ENCODE measurements around the gene LUC7L. TPM values are rescaled to one million over a fixed set of nuclear protein-coding genes. Genes with fewer than 3 reads are reported as not detected.
"Not testable (repeated sequence)": the region's sequence is repeated elsewhere in the genome, so short reads cannot be mapped to it uniquely, and the experiment has no call there.

Gene LUC7L
- total and polyA plus RNA-seq, 4 experiments from 2014 or later: 5.1 to 157 (median 80.1) TPM

- intact Hi-C loops (cut with micrococcal nuclease): no loop called here
- H3K4me1 Mint-ChIP-seq: peaks cover 3 to 11% (median 6%) of the 10 kb centered on the region in 4 donors
- CTCF ChIA-PET (ENCODE audit: partially characterized antibody): interaction anchor here (3.3 kb wide), 1 partner anchor 25 kb away, joined by 8 read pairs; the partner anchor contains the start of gene FAM234A
- no peak overlapping the region for H3K4me3 Mint-ChIP-seq
- no peaks in the 10 kb centered on the region for H3K36me3 ChIP-seq (ENCODE audit: insufficient read depth, low read length)
- H3K27ac ChIP-seq (ENCODE audit: low read depth, low read length): no peak overlapping the region
- H3K27me3 Mint-ChIP-seq: no peaks in the 10 kb centered on the region
- H3K9me3 ChIP-seq (ENCODE audit: control insufficient read depth in 1 of 2, low read length in 2 of 2): no peaks in the 10 kb centered on the region
- peaks cover under 1% of the 10 kb centered on the region for H3K4me1 ChIP-seq (ENCODE audit: insufficient read depth, low read length)
- H3K27ac Mint-ChIP-seq: peak overlapping the region in 1 of 7 donors; percentile 48
- DNase-seq: peak in 1 of 5 donors; percentile 17
- no peaks in the 10 kb centered on the region for H3K9me3 Mint-ChIP-seq
- H3K36me3 Mint-ChIP-seq: peaks cover 27 to 31% of the 10 kb centered on the region in 2 donors
- no peak overlapping the region for H3K4me3 ChIP-seq (ENCODE audit: low read length in 2 of 2)
- no peaks in the 10 kb centered on the region for H3K27me3 ChIP-seq (ENCODE audit: insufficient read depth, low read length)
- POLR2A ChIA-PET (ENCODE audit: partially characterized antibody): no interaction called here
Measured at GRCh38 chr16:260326-260725, 31.1 kb upstream of the LUC7L start.

GRCh38 chr16:259814-260253, 30.6 kb upstream of the LUC7L start:
- Histone ChIP-seq H3K27ac (ENCODE audit: low read depth, low read length) (no peak overlapping the region), H3K4me1 (ENCODE audit: insufficient read depth, low read length) (no peaks in the 10 kb centered on the region), H3K9me3 (ENCODE audit: control insufficient read depth in 1 of 2, low read length in 2 of 2) (no peaks in the 10 kb centered on the region), H3K4me3 (ENCODE audit: low read length in 2 of 2) (no peak overlapping the region), H3K36me3 (ENCODE audit: insufficient read depth, low read length) (no peaks in the 10 kb centered on the region), H3K27me3 (ENCODE audit: insufficient read depth, low read length) (no peaks in the 10 kb centered on the region)
- no peaks in the 10 kb centered on the region for H3K9me3 Mint-ChIP-seq
- H3K27ac Mint-ChIP-seq: no peak overlapping the region
- ChIA-PET CTCF (ENCODE audit: partially characterized antibody) (interaction anchor here (3.3 kb wide), 1 partner anchor 25 kb away, joined by 8 read pairs; the partner anchor contains the start of gene FAM234A), POLR2A (ENCODE audit: partially characterized antibody) (no interaction called here)
- no peaks in the 10 kb centered on the region for H3K27me3 Mint-ChIP-seq
- no peak overlapping the region for H3K4me3 Mint-ChIP-seq
- DNase-seq: peak in 1 of 5 donors; percentile 2
- H3K4me1 Mint-ChIP-seq: peaks cover 3 to 15% (median 7%) of the 10 kb centered on the region in 4 donors
- peaks cover 27 to 33% of the 10 kb centered on the region in 2 donors for H3K36me3 Mint-ChIP-seq
- intact Hi-C loops (cut with micrococcal nuclease): no loop called here

- H3K27ac ChIP-seq (ENCODE audit: low read depth, low read length): no peak overlapping the region
- H3K27me3 ChIP-seq (ENCODE audit: insufficient read depth, low read length): no peaks in the 10 kb centered on the region
- Mint-ChIP-seq H3K9me3 (no peaks in the 10 kb centered on the region), H3K27me3 (no peaks in the 10 kb centered on the region), H3K4me1 (peaks cover 5 to 21% (median 9%) of the 10 kb centered on the region in 4 donors), H3K4me3 (no peak overlapping the region), H3K27ac (peak overlapping the region in 1 of 7 donors; percentile 3), H3K36me3 (peaks cover 27 to 33% of the 10 kb centered on the region in 2 donors)
- H3K4me1 ChIP-seq (ENCODE audit: insufficient read depth, low read length): peaks cover under 1% of the 10 kb centered on the region
- intact Hi-C loops (cut with micrococcal nuclease): no loop called here
- peak in 1 of 5 donors; percentile 7 for DNase-seq
- H3K4me3 ChIP-seq (ENCODE audit: low read length in 2 of 2): no peak overlapping the region
- no peaks in the 10 kb centered on the region for H3K36me3 ChIP-seq (ENCODE audit: insufficient read depth, low read length)
- POLR2A ChIA-PET (ENCODE audit: partially characterized antibody): no interaction called here
- CTCF ChIA-PET (ENCODE audit: partially characterized antibody): interaction anchor here (3.3 kb wide), 1 partner anchor 24 kb away, joined by 8 read pairs; the partner anchor contains the start of gene FAM234A
- H3K9me3 ChIP-seq (ENCODE audit: control insufficient read depth in 1 of 2, low read length in 2 of 2): no peaks in the 10 kb centered on the region
Measured at GRCh38 chr16:259226-259625, 30.0 kb upstream of the LUC7L start.

- H3K9me3 Mint-ChIP-seq; POLR2A ChIA-PET (ENCODE audit: partially characterized antibody); H3K4me3 ChIP-seq (ENCODE audit: low read length in 2 of 2); intact Hi-C loops (cut with micrococcal nuclease); H3K27ac ChIP-seq (ENCODE audit: low read depth, low read length); H3K36me3 ChIP-seq (ENCODE audit: insufficient read depth, low read length); H3K27me3 Mint-ChIP-seq; H3K4me3 Mint-ChIP-seq; H3K27me3 ChIP-seq (ENCODE audit: insufficient read depth, low read length); H3K27ac Mint-ChIP-seq; DNase-seq; H3K9me3 ChIP-seq (ENCODE audit: control insufficient read depth in 1 of 2, low read length in 2 of 2): not testable (repeated sequence)
- H3K4me1 Mint-ChIP-seq: peaks cover 10 to 32% (median 17%) of the 10 kb centered on the region in 4 donors
- CTCF ChIA-PET (ENCODE audit: partially characterized antibody): interaction anchor here (3.3 kb wide), 1 partner anchor 23 kb away, joined by 8 read pairs; the partner anchor contains the start of gene FAM234A
- peaks cover 27 to 37% of the 10 kb centered on the region in 2 donors for H3K36me3 Mint-ChIP-seq
- peaks cover 12% of the 10 kb centered on the region for H3K4me1 ChIP-seq (ENCODE audit: insufficient read depth, low read length)
Measured at GRCh38 chr16:258091-258490, 28.8 kb upstream of the LUC7L start.

- ChIA-PET CTCF (ENCODE audit: partially characterized antibody) (interaction anchor here (0.6 kb wide), 1 partner anchor 96 kb away, joined by 3 read pairs; no protein-coding TSS in a partner anchor), POLR2A (ENCODE audit: partially characterized antibody) (no interaction called here)
- Histone ChIP-seq H3K27me3 (ENCODE audit: insufficient read depth, low read length) (no peaks in the 10 kb centered on the region), H3K27ac (ENCODE audit: low read depth, low read length) (no peak overlapping the region), H3K9me3 (ENCODE audit: control insufficient read depth in 1 of 2, low read length in 2 of 2) (no peaks in the 10 kb centered on the region), H3K4me1 (ENCODE audit: insufficient read depth, low read length) (peaks cover 22% of the 10 kb centered on the region), H3K36me3 (ENCODE audit: insufficient read depth, low read length) (no peaks in the 10 kb centered on the region), H3K4me3 (ENCODE audit: low read length in 2 of 2) (no peak overlapping the region)
- intact Hi-C loops (cut with micrococcal nuclease): no loop called here
- Mint-ChIP-seq H3K9me3 (no peaks in the 10 kb centered on the region), H3K27ac (peak overlapping the region in 1 of 7 donors; percentile 55), H3K27me3 (no peaks in the 10 kb centered on the region), H3K36me3 (peaks cover 21 to 31% of the 10 kb centered on the region in 2 donors), H3K4me3 (peak overlapping the region in 1 of 8 donors; percentile 39), H3K4me1 (peaks cover 19 to 41% (median 29%) of the 10 kb centered on the region in 4 donors)
- DNase-seq: no peak
Measured at GRCh38 chr16:255183-255582, 25.9 kb upstream of the LUC7L start.

GRCh38 chr16:254461-254860, 25.2 kb upstream of the LUC7L start:
- H3K9me3 Mint-ChIP-seq: no peaks in the 10 kb centered on the region
- DNase-seq: no peak
- intact Hi-C loops (cut with micrococcal nuclease): no loop called here
- no peak overlapping the region for H3K4me3 ChIP-seq (ENCODE audit: low read length in 2 of 2)
- peaks cover 21 to 29% of the 10 kb centered on the region in 2 donors for H3K36me3 Mint-ChIP-seq
- no peaks in the 10 kb centered on the region for H3K27me3 Mint-ChIP-seq
- peaks cover 19 to 41% (median 29%) of the 10 kb centered on the region in 4 donors for H3K4me1 Mint-ChIP-seq
- no peak overlapping the region for H3K27ac ChIP-seq (ENCODE audit: low read depth, low read length)
- no peaks in the 10 kb centered on the region for H3K9me3 ChIP-seq (ENCODE audit: control insufficient read depth in 1 of 2, low read length in 2 of 2)
- H3K4me1 ChIP-seq (ENCODE audit: insufficient read depth, low read length): peaks cover 22% of the 10 kb centered on the region
- H3K36me3 ChIP-seq (ENCODE audit: insufficient read depth, low read length): no peaks in the 10 kb centered on the region
- peak overlapping the region in 4 of 8 donors; percentile 10 to 59 (median 46) for H3K4me3 Mint-ChIP-seq
- peak overlapping the region in 2 of 7 donors; percentile 35 to 44 for H3K27ac Mint-ChIP-seq
- POLR2A ChIA-PET (ENCODE audit: partially characterized antibody): interaction anchor here (0.8 to 2.4 kb wide), 3 partner anchors 17 to 27 kb away, joined by 3 to 21 read pairs (median 3); partner anchors contain the start of gene FAM234A
- CTCF ChIA-PET (ENCODE audit: partially characterized antibody): interaction anchor here (1.4 to 3.5 kb wide), 3 partner anchors 19 to 68 kb away, joined by 3 to 18 read pairs (median 3); partner anchors contain the start of gene FAM234A
- no peaks in the 10 kb centered on the region for H3K27me3 ChIP-seq (ENCODE audit: insufficient read depth, low read length)

- H3K9me3 Mint-ChIP-seq: no peaks in the 10 kb centered on the region
- H3K4me3 Mint-ChIP-seq: peak overlapping the region; percentile 18 to 85 (median 48)
- POLR2A ChIA-PET (ENCODE audit: partially characterized antibody): interaction anchor here (0.8 to 2.4 kb wide), 4 partner anchors 16 to 117 kb away, joined by 3 to 21 read pairs (median 3); partner anchors contain the start of genes FAM234A and MRPL28
- peaks cover 14 to 23% of the 10 kb centered on the region in 2 donors for H3K36me3 Mint-ChIP-seq
- peaks cover 19 to 39% (median 29%) of the 10 kb centered on the region in 4 donors for H3K4me1 Mint-ChIP-seq
- H3K27ac Mint-ChIP-seq: peak overlapping the region; percentile 23 to 89 (median 53)
- H3K36me3 ChIP-seq (ENCODE audit: insufficient read depth, low read length): no peaks in the 10 kb centered on the region
- peaks cover 22% of the 10 kb centered on the region for H3K4me1 ChIP-seq (ENCODE audit: insufficient read depth, low read length)
- H3K27me3 Mint-ChIP-seq: no peaks in the 10 kb centered on the region
- H3K27ac ChIP-seq (ENCODE audit: low read depth, low read length): no peak overlapping the region
- peak in 1 of 5 donors; percentile 20 for DNase-seq
- intact Hi-C loops (cut with micrococcal nuclease): loop anchor here (2.0 kb wide), 1 partner anchor 19 kb away; the partner anchor contains the start of gene FAM234A
- CTCF ChIA-PET (ENCODE audit: partially characterized antibody): interaction anchor here (1.2 to 3.5 kb wide), 4 partner anchors 19 to 96 kb away, joined by 3 to 18 read pairs (median 3); partner anchors contain the start of gene FAM234A
- H3K4me3 ChIP-seq (ENCODE audit: low read length in 2 of 2): no peak overlapping the region
- no peaks in the 10 kb centered on the region for H3K27me3 ChIP-seq (ENCODE audit: insufficient read depth, low read length)
- H3K9me3 ChIP-seq (ENCODE audit: control insufficient read depth in 1 of 2, low read length in 2 of 2): no peaks in the 10 kb centered on the region
Measured at GRCh38 chr16:253833-254232, 24.6 kb upstream of the LUC7L start.

Measured in CD4-positive, alpha-beta memory T cell (primary cell).